Coronary artery (tissue), 2 donors: ENCODE results near the gene TPO.
"Not testable (repeated sequence)": the region's sequence is repeated elsewhere in the genome, so short reads cannot be mapped to it uniquely, and the experiment has no call there.

Experiments used
- DNase-seq: peaks from one replicate; pipeline ENCODE4 v3.0.0-alpha.2; 2017; ENCODE audit warnings: low spot score
- H3K27ac ChIP-seq, 2 donors: fragments of 200-600 bp; sonication (generic); one replicate each; pipeline ENCODE4 v1.5.1; 2016 to 2019
- H3K4me3 ChIP-seq: fragments of 200-600 bp; sonication (generic); 2 replicates; pipeline ENCODE4 v1.5.1; 2016; ENCODE audit warnings: mild to moderate bottlenecking, moderate library complexity
- CTCF ChIP-seq: fragments of 200-600 bp; sonication (generic); IDR thresholded peaks from one replicate; pipeline ENCODE4 v1.5.1; 2019; ENCODE audit warnings: antibody characterized with exemption

Gene TPO

DNA sequence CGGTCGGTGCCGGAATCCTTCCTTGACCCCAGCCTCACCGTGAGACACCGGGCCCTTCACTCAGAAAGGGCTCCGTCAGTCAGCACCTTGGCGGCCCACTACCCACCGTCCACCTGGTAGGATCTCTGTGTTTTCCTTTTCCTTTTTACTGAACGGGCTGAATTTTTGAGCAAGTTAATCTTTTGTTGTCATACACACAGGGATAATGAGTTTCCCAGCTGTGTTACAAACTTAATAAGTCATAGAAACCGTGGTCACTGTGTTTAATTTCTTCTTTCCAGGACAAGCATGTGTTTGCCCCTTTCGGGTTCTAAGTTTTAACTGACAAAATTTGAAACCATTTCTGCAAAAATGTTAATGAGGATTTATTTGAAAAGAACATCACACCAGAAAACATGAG is 39.0 kb upstream of the TPO start:
- DNase-seq, result no peak
- Histone ChIP-seq H3K4me3 (no peak overlapping the region), H3K27ac (no peak overlapping the region)
- no peak for TF ChIP-seq CTCF

GRCh38 chr2:1375794-1376193 is 37.5 kb upstream of the TPO start:
- no peak overlapping the region for H3K4me3 ChIP-seq
- DNase-seq, result no peak
- no peak for TF ChIP-seq CTCF
- no peak overlapping the region for H3K27ac ChIP-seq

GRCh38 chr2:1377473-1377872 is 35.8 kb upstream of the TPO start:
- H3K27ac ChIP-seq, result no peak overlapping the region
- no peak for TF ChIP-seq CTCF
- no peak overlapping the region for H3K4me3 ChIP-seq
- DNase-seq, result no peak

DNA sequence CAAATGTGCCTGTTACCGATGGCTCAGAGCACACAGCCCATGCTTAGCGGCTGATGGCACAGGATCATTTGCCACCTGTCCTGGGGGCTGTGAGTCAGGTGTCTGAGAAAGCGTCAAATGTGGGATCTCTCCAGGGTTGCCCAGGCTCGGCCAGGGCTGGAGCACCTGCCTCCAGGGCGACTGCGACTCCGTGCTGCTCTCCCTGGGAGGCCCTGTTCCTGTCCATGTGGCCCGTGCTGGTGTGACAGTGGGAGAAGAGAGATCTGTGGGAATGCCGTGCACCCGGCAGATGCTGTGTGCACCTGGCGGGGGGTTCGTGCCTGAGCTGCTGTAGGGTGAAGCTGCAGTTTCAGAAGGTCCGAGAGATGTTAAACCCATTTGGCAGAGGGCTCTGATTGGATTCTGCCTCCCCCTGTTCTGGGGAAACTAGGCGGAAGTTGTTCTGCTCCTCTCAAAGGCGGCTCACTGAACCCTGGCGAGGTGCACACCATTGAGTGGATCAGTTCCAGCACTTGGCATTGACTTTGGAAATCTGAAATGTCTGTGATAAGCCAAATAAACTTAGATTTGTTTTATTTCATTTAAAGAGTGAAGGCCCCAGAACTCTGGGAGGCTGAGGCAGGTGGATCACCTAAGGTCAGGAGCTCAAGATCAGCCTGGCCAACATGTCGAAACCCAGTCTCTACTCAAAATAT is 34.7 kb upstream of the TPO start:
- DNase-seq, result no peak
- H3K4me3 ChIP-seq, result no peak overlapping the region
- no peak for TF ChIP-seq CTCF
- H3K27ac ChIP-seq, result no peak overlapping the region

- no peak overlapping the region for H3K27ac ChIP-seq
- no peak for DNase-seq
- TF ChIP-seq CTCF, result no peak
- no peak overlapping the region for H3K4me3 ChIP-seq
These were observed 31.6 kb upstream of the TPO start for GRCh38 chr2:1381644-1382043.

GRCh38 chr2:1387954-1388725 is 25.1 kb upstream of the TPO start:
- not testable (repeated sequence) for H3K4me3 ChIP-seq, H3K27ac ChIP-seq

DNA sequence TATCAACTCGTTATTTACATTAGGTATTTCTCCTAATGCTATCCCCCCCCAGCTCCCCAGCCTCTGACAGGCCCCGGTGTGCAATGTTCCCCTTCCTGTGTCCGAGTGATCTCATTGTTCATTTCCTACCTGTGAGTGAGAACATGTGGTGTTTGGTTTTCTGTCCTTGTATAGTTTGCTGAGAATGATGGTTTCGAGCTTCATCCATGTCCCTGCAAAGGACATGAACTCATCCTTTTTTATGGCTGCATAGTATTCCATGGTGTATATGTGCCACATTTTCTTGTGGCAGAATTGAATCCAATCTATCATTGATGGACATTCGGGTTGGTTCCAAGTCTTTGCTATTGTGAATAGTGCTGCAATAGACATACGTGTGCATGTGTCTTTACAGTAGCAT is 23.1 kb upstream of the TPO start:
- H3K4me3 ChIP-seq, DNase-seq, H3K27ac ChIP-seq: not testable (repeated sequence)

More at GRCh38 chr2:1387954-1388725, 25.1 kb upstream of the TPO start:
- not testable (repeated sequence) for DNase-seq

DNA sequence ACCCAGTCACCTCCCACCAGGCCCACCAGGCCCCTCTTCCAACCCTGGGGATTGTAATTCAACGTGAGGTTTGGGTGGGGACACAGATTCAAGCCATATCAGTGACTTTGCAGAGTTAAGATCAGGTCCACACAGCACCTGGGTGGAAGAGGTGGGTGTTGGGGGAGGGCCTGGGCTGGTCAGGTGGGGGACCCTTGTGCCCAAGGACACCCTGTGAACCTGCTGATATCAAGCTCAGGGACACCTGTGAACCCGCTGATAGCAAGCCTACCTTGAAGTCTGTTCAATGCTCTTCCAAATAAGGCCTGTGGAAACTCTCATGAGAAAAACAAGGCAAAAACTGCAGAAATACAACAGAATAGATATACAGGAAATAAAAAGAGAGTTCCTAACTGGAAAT is 19.9 kb upstream of the TPO start:
- DNase-seq, result no peak
- H3K4me3 ChIP-seq, result no peak overlapping the region
- no peak overlapping the region for H3K27ac ChIP-seq
- no peak for TF ChIP-seq CTCF
